Type B pancreatic cell (in vitro differentiated cells): ENCODE data around the gene PHYHD1. TPM values are rescaled to one million over a fixed set of nuclear protein-coding genes. Genes with fewer than 3 reads are reported as not detected.

Experiments used
- DNase-seq: peaks from one replicate; pipeline ENCODE4 v3.0.0; 2021; ENCODE audit warnings: mixed read lengths; ENCODE audit not compliant: unreplicated experiment; ENCODE audit errors: extremely low spot score
- H3K27ac Mint-ChIP-seq: 2 replicates; pipeline ENCODE4 v1.8.0; 2021; ENCODE audit warnings: mild to moderate bottlenecking, mixed read lengths
- H3K27me3 Mint-ChIP-seq: 2 replicates; pipeline ENCODE4 v1.8.0; 2021; ENCODE audit warnings: mixed read lengths
- H3K36me3 Mint-ChIP-seq: 2 replicates; pipeline ENCODE4 v1.8.0; 2021; ENCODE audit warnings: mixed read lengths
- H3K4me1 Mint-ChIP-seq: one replicate; pipeline ENCODE4 v1.8.0; 2021; ENCODE audit warnings: mixed read lengths; ENCODE audit not compliant: unreplicated experiment
- H3K4me3 Mint-ChIP-seq: 2 replicates; pipeline ENCODE4 v1.8.0; 2021; ENCODE audit warnings: mild to moderate bottlenecking, mixed read lengths
- H3K9me3 Mint-ChIP-seq: 2 replicates; pipeline ENCODE4 v1.8.0; 2021; ENCODE audit warnings: mixed read lengths
- total RNA-seq: library from RNA; stranded (reverse); gene quantifications from 2 replicates; pipeline ENCODE4 v1.2.1, GENCODE V29; 2021; ENCODE audit warnings: low replicate concordance
- TF ChIP-seq, protein P1 (sequence below): fragments of 200-600 bp; sonication (generic); conservative IDR thresholded peaks from 2 replicates; pipeline ENCODE4 v1.5.0; 2021; ENCODE audit warnings: antibody characterized with exemption, mild to moderate bottlenecking

Gene PHYHD1
- total RNA-seq, 1 donor from 2014 or later: 14.3 TPM

DNA sequence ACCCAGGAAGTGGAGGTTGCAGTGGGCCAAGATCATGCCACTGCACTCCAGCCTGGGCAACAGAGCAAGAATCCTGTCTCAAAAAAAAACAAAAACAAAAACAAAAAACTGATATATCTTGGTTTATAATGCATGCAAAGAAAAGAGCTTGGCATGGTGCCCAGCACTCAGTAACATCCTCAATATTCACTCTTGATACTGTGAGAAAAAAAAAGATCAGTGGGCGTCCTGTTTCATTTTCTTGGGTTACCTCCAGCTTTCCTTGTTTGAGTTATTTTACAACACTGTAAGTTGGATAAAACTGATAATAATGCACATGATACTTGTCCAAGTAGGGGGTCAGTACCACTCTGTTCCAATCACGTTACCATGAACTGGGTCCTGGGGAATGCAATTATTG is 7.8 kb downstream of the PHYHD1 start:
- Mint-ChIP-seq H3K4me1 (peaks cover 6% of the 10 kb centered on the region), H3K36me3 (no peaks in the 10 kb centered on the region), H3K4me3 (no peak overlapping the region), H3K9me3 (no peaks in the 10 kb centered on the region), H3K27ac (no peak overlapping the region), H3K27me3 (no peaks in the 10 kb centered on the region)
- DNase-seq: no peak
- TF ChIP-seq, protein P1, sequence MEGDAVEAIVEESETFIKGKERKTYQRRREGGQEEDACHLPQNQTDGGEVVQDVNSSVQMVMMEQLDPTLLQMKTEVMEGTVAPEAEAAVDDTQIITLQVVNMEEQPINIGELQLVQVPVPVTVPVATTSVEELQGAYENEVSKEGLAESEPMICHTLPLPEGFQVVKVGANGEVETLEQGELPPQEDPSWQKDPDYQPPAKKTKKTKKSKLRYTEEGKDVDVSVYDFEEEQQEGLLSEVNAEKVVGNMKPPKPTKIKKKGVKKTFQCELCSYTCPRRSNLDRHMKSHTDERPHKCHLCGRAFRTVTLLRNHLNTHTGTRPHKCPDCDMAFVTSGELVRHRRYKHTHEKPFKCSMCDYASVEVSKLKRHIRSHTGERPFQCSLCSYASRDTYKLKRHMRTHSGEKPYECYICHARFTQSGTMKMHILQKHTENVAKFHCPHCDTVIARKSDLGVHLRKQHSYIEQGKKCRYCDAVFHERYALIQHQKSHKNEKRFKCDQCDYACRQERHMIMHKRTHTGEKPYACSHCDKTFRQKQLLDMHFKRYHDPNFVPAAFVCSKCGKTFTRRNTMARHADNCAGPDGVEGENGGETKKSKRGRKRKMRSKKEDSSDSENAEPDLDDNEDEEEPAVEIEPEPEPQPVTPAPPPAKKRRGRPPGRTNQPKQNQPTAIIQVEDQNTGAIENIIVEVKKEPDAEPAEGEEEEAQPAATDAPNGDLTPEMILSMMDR: no peak

DNA sequence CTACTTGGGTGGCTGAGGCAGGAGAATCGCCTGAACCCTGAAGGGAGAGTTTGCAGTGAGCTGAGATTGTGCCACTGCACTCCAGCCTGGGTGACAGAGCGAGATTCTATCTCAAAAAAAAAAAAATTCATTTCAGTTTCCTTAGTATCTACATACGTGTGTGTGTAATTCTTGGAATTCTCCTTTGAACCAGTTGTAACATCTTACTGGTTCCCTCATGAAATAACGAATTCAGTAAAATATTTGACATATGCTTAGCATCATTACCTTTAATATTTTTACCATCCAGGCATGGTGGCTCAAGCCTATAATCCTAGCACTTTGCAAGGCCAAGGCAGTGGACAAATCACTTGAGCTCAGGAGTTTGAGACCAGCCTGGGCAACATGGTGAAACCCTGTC is 8.8 kb downstream of the PHYHD1 start:
- TF ChIP-seq, protein P1: no peak
- Mint-ChIP-seq H3K9me3 (no peaks in the 10 kb centered on the region), H3K36me3 (no peaks in the 10 kb centered on the region), H3K27me3 (no peaks in the 10 kb centered on the region), H3K4me1 (peaks cover 6% of the 10 kb centered on the region), H3K27ac (no peak overlapping the region), H3K4me3 (no peak overlapping the region)
- no peak for DNase-seq

DNA sequence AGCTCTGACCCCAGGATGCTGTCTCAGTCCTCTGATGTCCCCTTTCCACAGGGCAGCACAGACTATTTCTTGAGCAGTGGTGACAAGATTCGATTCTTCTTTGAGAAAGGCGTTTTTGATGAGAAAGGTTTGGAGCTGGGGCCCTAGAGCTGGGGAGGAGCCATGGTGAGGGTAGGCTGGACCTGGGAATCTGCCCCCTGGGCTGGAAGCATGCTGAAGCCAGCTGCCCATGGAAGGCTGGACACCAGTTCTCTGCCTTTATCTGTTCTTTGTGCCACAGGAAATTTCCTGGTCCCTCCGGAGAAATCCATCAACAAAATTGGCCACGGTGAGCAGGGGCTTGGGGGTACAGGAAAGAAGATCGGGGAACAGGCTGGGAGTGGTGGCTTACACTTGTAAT is 12.9 kb downstream of the PHYHD1 start:
- Mint-ChIP-seq H3K27ac (no peak overlapping the region), H3K36me3 (no peaks in the 10 kb centered on the region), H3K4me3 (no peak overlapping the region), H3K27me3 (no peaks in the 10 kb centered on the region), H3K9me3 (no peaks in the 10 kb centered on the region), H3K4me1 (no peaks in the 10 kb centered on the region)
- DNase-seq: no peak
- TF ChIP-seq, protein P1: no peak

DNA sequence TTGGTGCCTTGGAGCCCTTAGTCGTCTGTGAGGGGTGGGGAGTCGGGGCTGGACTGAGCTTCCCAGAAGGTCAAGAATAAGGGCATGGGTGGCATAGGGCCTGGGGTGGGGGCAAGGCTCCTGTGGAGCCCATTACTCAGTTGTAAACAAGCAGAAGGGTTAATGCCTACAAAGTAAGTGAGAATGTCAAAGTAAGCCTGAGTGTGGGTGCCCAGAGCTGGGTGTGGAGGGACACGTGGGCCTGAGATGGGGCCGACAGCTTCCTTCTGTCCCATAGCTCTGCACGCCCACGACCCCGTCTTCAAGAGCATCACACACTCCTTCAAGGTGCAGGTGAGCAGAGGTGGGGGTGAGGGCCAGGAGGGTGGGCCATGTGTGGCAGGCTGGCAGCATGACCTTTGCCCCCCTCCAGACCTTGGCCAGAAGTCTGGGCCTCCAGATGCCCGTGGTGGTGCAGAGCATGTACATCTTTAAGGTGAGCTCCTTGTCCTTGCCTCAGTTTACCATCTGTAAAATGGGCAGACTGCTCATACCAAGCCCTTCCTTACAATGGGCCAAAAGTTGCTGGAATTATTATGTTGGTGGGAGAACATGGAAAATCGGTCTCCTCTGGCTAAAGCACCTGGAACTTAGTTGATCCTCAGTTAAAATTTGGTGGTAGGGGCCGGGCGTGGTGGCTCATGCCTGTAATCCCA is 15.5 kb downstream of the PHYHD1 start:
- no peak overlapping the region for H3K4me3 Mint-ChIP-seq
- peaks cover 6% of the 10 kb centered on the region for H3K4me1 Mint-ChIP-seq
- H3K27ac Mint-ChIP-seq: no peak overlapping the region
- H3K27me3 Mint-ChIP-seq: no peaks in the 10 kb centered on the region
- TF ChIP-seq, protein P1: no peak
- H3K36me3 Mint-ChIP-seq: no peaks in the 10 kb centered on the region
- no peaks in the 10 kb centered on the region for H3K9me3 Mint-ChIP-seq
- DNase-seq: no peak

DNA sequence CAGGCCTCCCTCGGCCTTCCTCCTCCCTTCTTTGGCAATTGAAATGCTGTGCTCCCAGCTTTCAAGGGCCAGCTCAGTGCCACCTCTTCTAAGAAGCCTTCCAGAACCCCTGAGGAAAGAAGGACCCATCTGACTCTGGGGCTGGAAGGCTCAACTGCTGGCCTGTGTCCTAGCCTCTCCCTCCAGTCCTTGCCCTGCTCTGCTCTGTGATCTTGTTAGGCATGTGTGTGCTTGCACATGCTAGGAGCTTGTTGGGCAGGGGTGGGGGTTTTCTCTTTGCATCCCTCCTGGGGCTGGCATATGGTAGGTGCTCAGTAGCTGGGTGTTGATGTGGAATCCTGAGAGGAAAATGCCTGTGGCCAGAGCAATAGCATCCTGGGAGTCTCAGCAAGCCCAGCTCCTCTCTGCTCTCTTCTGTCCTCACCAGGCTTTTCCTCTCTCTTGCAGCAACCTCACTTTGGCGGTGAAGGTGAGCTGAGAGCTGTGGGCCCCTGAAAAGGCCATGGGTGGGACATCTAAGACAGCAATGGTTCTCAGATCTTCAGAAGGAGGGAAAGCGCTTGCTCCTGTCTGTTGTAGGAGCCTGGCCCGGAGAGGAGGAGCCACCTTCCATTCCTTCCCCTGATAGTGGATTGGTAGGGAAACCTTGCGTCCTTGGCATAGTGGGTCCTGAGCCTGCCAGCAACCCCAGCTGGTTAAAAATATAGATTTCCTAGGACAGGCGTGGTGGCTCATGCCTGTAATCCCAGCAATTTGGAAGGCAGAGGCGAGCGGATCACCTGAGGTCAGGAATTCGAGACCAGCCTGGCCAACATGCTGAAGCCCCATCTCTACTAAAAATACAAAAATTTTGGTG is 16.8 kb downstream of the PHYHD1 start:
- no peaks in the 10 kb centered on the region for H3K27me3 Mint-ChIP-seq
- no peak overlapping the region for H3K4me3 Mint-ChIP-seq
- no peak overlapping the region for H3K27ac Mint-ChIP-seq
- TF ChIP-seq, protein P1: no peak
- peaks cover 6% of the 10 kb centered on the region for H3K4me1 Mint-ChIP-seq
- no peak for DNase-seq
- no peaks in the 10 kb centered on the region for H3K36me3 Mint-ChIP-seq
- H3K9me3 Mint-ChIP-seq: no peaks in the 10 kb centered on the region
